A549 (cell line): ENCODE data around the gene ALDH1A1. TPM values are rescaled to one million over a fixed set of nuclear protein-coding genes. Genes with fewer than 3 reads are reported as not detected.

ENCODE experiments used
- ATAC-seq, 2 experiments: fragments of 200-7000 bp in 1 of 2; fragments of >200 bp in 1 of 2; cut with Nextera tagmentation in 1 of 2; cut with Tn5 transposase in 1 of 2; 3 replicates each; pipeline versions ENCODE4 v1.8.0 to v1.9.1; 2018 to 2020; ENCODE audit warnings: mild to moderate bottlenecking in 1 of 2, moderate library complexity in 1 of 2
- CTCF ChIA-PET: fragments of 300-600 bp; sonication (Branson Sonifier 250); formaldehyde crosslinking; extraction: SDS; loops from one replicate; lab custom pipeline; 2021; ENCODE audit warnings: antibody characterized with exemption, inconsistent platforms; lab: Yijun Ruan, JAX
- POLR2A ChIA-PET: fragments of 350-600 bp; formaldehyde crosslinking; extraction: SDS; loops from one replicate; lab custom pipeline; 2021; ENCODE audit warnings: antibody characterized with exemption, inconsistent platforms; lab: Yijun Ruan, JAX
- DNase-seq, 2 experiments: peaks; one replicate each; pipeline versions ENCODE4 v3.0.0 to v3.0.0-alpha.2; 2011 to 2016; ENCODE audit warnings: low read depth in 1 of 2, low spot score in 1 of 2
- FAIRE-seq: peaks from 2 replicates; lab custom pipeline; 2011; peaks lifted over from hg19 to GRCh38; lab: Jason Lieb, UNC
- H3K27ac ChIP-seq, 2 experiments: fragments of >200 bp; sonication (Bioruptor Twin); formaldehyde crosslinking; 3 replicates each; pipeline ENCODE4 v1.5.1; 2016 to 2017
- H3K4me1 ChIP-seq: fragments of >200 bp; sonication (Bioruptor Twin); formaldehyde crosslinking; 3 replicates; pipeline ENCODE4 v1.6.1; 2016
- H3K4me2 ChIP-seq: fragments of >200 bp; sonication (Bioruptor Twin); formaldehyde crosslinking; 3 replicates; pipeline ENCODE4 v1.6.1; 2016
- H3K4me3 ChIP-seq: fragments of >200 bp; sonication (Bioruptor Twin); formaldehyde crosslinking; 3 replicates; pipeline ENCODE4 v1.5.1; 2016
- H3K9me3 ChIP-seq: fragments of >200 bp; sonication (Bioruptor Twin); formaldehyde crosslinking; 3 replicates; pipeline ENCODE4 v1.6.1; 2016
- BHLHE40 ChIP-seq: IDR thresholded peaks from 2 replicates; pipeline ENCODE4 v1.6.1; 2012; ENCODE audit warnings: low read depth, low read length, inconsistent platforms
- CEBPB ChIP-seq, 2 experiments: fragments of >200 bp in 1 of 2; sonication (Bioruptor Twin) in 1 of 2; formaldehyde crosslinking in 1 of 2; IDR thresholded peaks; 2 replicates each; pipeline ENCODE4 v1.6.1; 2012 to 2016
- CHD2 ChIP-seq: fragments of 150-350 bp; IDR thresholded peaks from 2 replicates; pipeline ENCODE4 v1.6.1; 2014; ENCODE audit warnings: low read length; ENCODE audit not compliant: partially characterized antibody
- CHD4 ChIP-seq: fragments of 200-600 bp; sonication (generic); IDR thresholded peaks from 2 replicates; pipeline ENCODE4 v1.6.1; 2016; ENCODE audit warnings: antibody characterized with exemption, mild to moderate bottlenecking, borderline replicate concordance
- EHF ChIP-seq: fragments of 250-450 bp; sonication (Bioruptor Pico); IDR thresholded peaks from 2 replicates; pipeline ENCODE4 v1.5.0; 2020; ENCODE audit warnings: mild to moderate bottlenecking
- EHMT2 ChIP-seq: fragments of 200-600 bp; sonication (generic); IDR thresholded peaks from 2 replicates; pipeline ENCODE4 v1.6.1; 2016; ENCODE audit warnings: antibody characterized with exemption, low read depth, mild to moderate bottlenecking, moderate library complexity
- EP300 ChIP-seq, 2 experiments: fragments of >200 bp; sonication (Bioruptor Twin); formaldehyde crosslinking; IDR thresholded peaks; 2 replicates in 1 of 2; 3 replicates in 1 of 2; pipeline ENCODE4 v1.6.1; 2016 to 2017
- ESRRA ChIP-seq: fragments of 150-350 bp; IDR thresholded peaks from 2 replicates; pipeline ENCODE4 v1.6.1; 2014; ENCODE audit warnings: mild to moderate bottlenecking, low read length, borderline replicate concordance
- FOSB ChIP-seq: fragments of 250-450 bp; sonication (Bioruptor Pico); IDR thresholded peaks from 2 replicates; pipeline ENCODE4 v1.5.0; 2020; ENCODE audit warnings: mild to moderate bottlenecking, moderate library complexity
- FOSL2 ChIP-seq, 2 experiments: fragments of 450-650 bp in 1 of 2; fragments of >200 bp in 1 of 2; sonication (Bioruptor Twin) in 1 of 2; formaldehyde crosslinking; IDR thresholded peaks; 2 replicates each; pipeline versions ENCODE4 v1.5.0 to v1.6.1; 2016 to 2020; ENCODE audit warnings: mild to moderate bottlenecking in 1 of 2, moderate library complexity in 1 of 2
- GATA3 ChIP-seq: IDR thresholded peaks from 2 replicates; pipeline ENCODE4 v1.6.1; 2012; ENCODE audit warnings: borderline replicate concordance
- HOXA7 ChIP-seq: fragments of 250-450 bp; sonication (Bioruptor Pico); IDR thresholded peaks from 2 replicates; pipeline ENCODE4 v1.5.0; 2020; ENCODE audit warnings: mild to moderate bottlenecking, moderate library complexity
- HOXB13 ChIP-seq: fragments of 250-450 bp; sonication (Bioruptor Pico); IDR thresholded peaks from 2 replicates; pipeline ENCODE4 v1.5.0; 2020; ENCODE audit warnings: low read depth, mild to moderate bottlenecking, moderate library complexity
- HOXB5 ChIP-seq: fragments of 250-450 bp; sonication (Bioruptor Pico); IDR thresholded peaks from 2 replicates; pipeline ENCODE4 v1.5.0; 2020; ENCODE audit warnings: mild to moderate bottlenecking, moderate library complexity
- JUN ChIP-seq, 2 experiments: fragments of >200 bp; sonication (Bioruptor Twin); formaldehyde crosslinking; IDR thresholded peaks; 2 replicates in 1 of 2; 3 replicates in 1 of 2; pipeline ENCODE4 v1.6.1; 2016 to 2017
- JUNB ChIP-seq: fragments of >200 bp; sonication (Bioruptor Twin); formaldehyde crosslinking; IDR thresholded peaks from 2 replicates; pipeline ENCODE4 v1.6.1; 2016
- KDM1A ChIP-seq: fragments of 200-600 bp; sonication (generic); IDR thresholded peaks from 2 replicates; pipeline ENCODE4 v1.6.1; 2016; ENCODE audit warnings: low read depth, mild to moderate bottlenecking
- MAZ ChIP-seq: fragments of 150-350 bp; IDR thresholded peaks from 2 replicates; pipeline ENCODE4 v1.6.1; 2014; ENCODE audit warnings: antibody characterized with exemption, low read depth, low read length, borderline replicate concordance
- MYC ChIP-seq: IDR thresholded peaks from 2 replicates; pipeline ENCODE4 v1.6.1; 2012; ENCODE audit warnings: mild to moderate bottlenecking, inconsistent platforms, low read length, improper control_type of control experiment, borderline replicate concordance
- PHF8 ChIP-seq: fragments of 200-600 bp; sonication (generic); IDR thresholded peaks from 2 replicates; pipeline ENCODE4 v1.6.1; 2016; ENCODE audit warnings: low read depth, mild to moderate bottlenecking, antibody characterized with exemption, moderate library complexity, borderline replicate concordance
- POLR2A ChIP-seq: IDR thresholded peaks from 2 replicates; pipeline ENCODE4 v1.6.1; 2012; ENCODE audit warnings: mild to moderate bottlenecking, low read length
- POLR2AphosphoS2 ChIP-seq: conservative IDR thresholded peaks from 2 replicates; pipeline ENCODE4 v1.6.1; 2012; ENCODE audit warnings: low read length, improper control_type of control experiment, inconsistent platforms
- RARB ChIP-seq: fragments of 250-450 bp; sonication (Bioruptor Pico); IDR thresholded peaks from 2 replicates; pipeline ENCODE4 v1.8.0; 2021; ENCODE audit warnings: mild to moderate bottlenecking, moderate library complexity
- RFX5 ChIP-seq: fragments of 450-650 bp; IDR thresholded peaks from 2 replicates; pipeline ENCODE4 v1.7.1; 2014; ENCODE audit warnings: antibody characterized with exemption, mild to moderate bottlenecking, moderate library complexity
- SMC3 ChIP-seq: fragments of >200 bp; sonication (Bioruptor Twin); formaldehyde crosslinking; IDR thresholded peaks from 3 replicates; pipeline ENCODE4 v1.6.1; 2018; ENCODE audit warnings: inconsistent platforms
- SREBF2 ChIP-seq: fragments of 450-650 bp; IDR thresholded peaks from 2 replicates; pipeline ENCODE4 v1.6.1; 2014; ENCODE audit warnings: mild to moderate bottlenecking, moderate library complexity
- TFCP2L1 ChIP-seq: fragments of 250-450 bp; sonication (Bioruptor Pico); IDR thresholded peaks from 2 replicates; pipeline ENCODE4 v1.5.0; 2021; ENCODE audit warnings: mild to moderate bottlenecking
- TP53 ChIP-seq: fragments of 250-450 bp; sonication (Bioruptor Pico); IDR thresholded peaks from 2 replicates; pipeline ENCODE4 v1.5.0; 2021; ENCODE audit warnings: mild to moderate bottlenecking, moderate library complexity
- WGBS: methylation state at CpG from one replicate; pipeline ENCODE4 v1.1.6; 2017; ENCODE audit errors: missing lambda C conversion rate; 5-methylcytosine and 5-hydroxymethylcytosine counted together
- polyA plus RNA-seq, 4 experiments: library from polyadenylated mRNA; depleted of rRNA in 3 of 4; stranded (reverse); fragments of >200 nt; fragmentation: RNase III in 1 of 4; extraction: RNeasy Plus Mini Kit Qiagen cat#74134 plus additional on column Dnase treatment in 1 of 4; gene quantifications; 2 replicates in 3 of 4; 3 replicates in 1 of 4; pipeline ENCODE4 v1.2.3, GENCODE V29; 2011 to 2017
- TF ChIP-seq, protein P1 (sequence below): IDR thresholded peaks from 2 replicates; pipeline ENCODE4 v1.6.1; 2012; ENCODE audit warnings: low read depth, borderline replicate concordance
- TF ChIP-seq, protein P2 (sequence below): fragments of 250-450 bp; sonication (Bioruptor Pico); IDR thresholded peaks from 2 replicates; pipeline ENCODE4 v1.5.0; 2021; ENCODE audit warnings: mild to moderate bottlenecking, moderate library complexity, borderline replicate concordance
- TF ChIP-seq, protein P3 (sequence below): fragments of 250-450 bp; sonication (Bioruptor Pico); IDR thresholded peaks from 2 replicates; pipeline ENCODE4 v1.5.0; 2020; ENCODE audit warnings: low read depth, mild to moderate bottlenecking, moderate library complexity
- TF ChIP-seq, protein P4 (sequence below): IDR thresholded peaks from 2 replicates; pipeline ENCODE4 v1.6.1; 2012
- TF ChIP-seq, protein P5 (sequence below): fragments of 450-650 bp; IDR thresholded peaks from 2 replicates; pipeline ENCODE4 v1.6.1; 2014; ENCODE audit warnings: antibody characterized with exemption
- TF ChIP-seq, protein P6 (sequence below): IDR thresholded peaks from 2 replicates; pipeline ENCODE4 v1.6.1; 2012

The ALDH1A1 gene
- polyA plus RNA-seq, 2 of the 4 experiments (the other 2 are of a cell fraction), result 8,617 to 9,987 TPM

DNA sequence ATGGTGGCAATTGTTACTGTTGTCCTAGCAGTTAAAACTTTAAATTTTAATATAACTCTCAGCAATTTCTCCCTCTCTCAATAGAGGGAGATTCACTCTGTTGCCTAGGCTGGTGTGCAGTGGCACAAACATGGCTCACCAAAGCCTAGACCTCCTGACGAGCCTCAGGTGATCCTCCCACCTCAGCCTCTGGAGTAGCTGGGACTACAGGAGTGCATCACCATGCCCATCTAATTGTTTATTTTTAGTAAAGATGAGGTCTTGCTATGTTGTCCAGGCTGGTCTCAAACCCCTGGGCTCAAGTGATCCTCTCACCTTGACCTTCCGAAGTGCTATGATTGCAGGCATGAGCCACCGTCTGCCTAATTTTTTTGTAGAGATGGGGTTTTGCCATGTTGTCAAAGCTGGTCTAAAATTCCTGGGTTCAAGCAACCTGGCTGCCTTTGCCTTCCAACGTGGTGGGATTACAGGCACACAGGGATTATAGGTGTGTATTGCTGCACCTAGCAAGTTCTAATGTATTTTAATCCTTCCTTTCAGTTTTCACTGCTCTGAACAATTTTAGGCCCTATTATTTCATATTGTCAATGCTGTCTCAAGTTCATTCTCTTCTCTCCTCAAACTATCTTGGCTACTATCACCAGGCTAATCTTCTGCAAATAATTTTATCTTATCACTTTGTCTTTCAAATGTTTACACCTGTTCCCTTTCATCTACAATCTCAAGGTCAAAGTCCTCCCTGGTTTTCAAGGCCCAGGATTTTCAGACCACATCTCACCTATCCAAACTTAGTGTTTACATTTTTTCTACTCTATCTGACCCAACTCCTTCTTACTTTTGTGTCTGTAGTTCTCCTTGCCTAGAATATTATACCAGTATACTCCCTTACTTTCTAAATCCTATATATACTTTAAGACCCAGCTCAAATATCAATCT, 18.9 kb downstream of the ALDH1A1 start:
- H3K27ac ChIP-seq, result peak overlapping the region; percentile 82 to 90
- H3K4me1 ChIP-seq, result peaks cover 89% of the 10 kb centered on the region
- H3K4me2 ChIP-seq, result peak overlapping the region; percentile 94
- ATAC-seq, result peak; percentile 32 to 51; a peak in 3 of 6 replicates
- H3K9me3 ChIP-seq, result no peaks in the 10 kb centered on the region
- DNase-seq, result peak in 1 of 2 experiments; percentile 65
- H3K4me3 ChIP-seq, result peak overlapping the region; percentile 67
- peak; percentile 81 for FAIRE-seq
- POLR2A ChIA-PET, result interaction anchor here (0.8 to 1.3 kb wide), 2 partner anchors 10 to 16 kb away, joined by 4 to 6 read pairs; no protein-coding TSS in a partner anchor
- 4% methylated on average over 4 of the region's 4 CpGs for WGBS
- CTCF ChIA-PET, result interaction anchor here (0.9 to 2.3 kb wide), 6 partner anchors 11 to 147 kb away, joined by 3 to 9 read pairs (median 4); no protein-coding TSS in a partner anchor
- TF ChIP-seq RARB (CRISPR knock-in tag), result peak; percentile 68
- peak; percentile 29; the same call in 1 of the 2 replicates for TF ChIP-seq HOXB5 (CRISPR knock-in tag)
- TF ChIP-seq TP53 (CRISPR knock-in tag), result peak; percentile 40; the same call in 1 of the 2 replicates
- no peak for TF ChIP-seq BHLHE40
- TF ChIP-seq, protein P1, sequence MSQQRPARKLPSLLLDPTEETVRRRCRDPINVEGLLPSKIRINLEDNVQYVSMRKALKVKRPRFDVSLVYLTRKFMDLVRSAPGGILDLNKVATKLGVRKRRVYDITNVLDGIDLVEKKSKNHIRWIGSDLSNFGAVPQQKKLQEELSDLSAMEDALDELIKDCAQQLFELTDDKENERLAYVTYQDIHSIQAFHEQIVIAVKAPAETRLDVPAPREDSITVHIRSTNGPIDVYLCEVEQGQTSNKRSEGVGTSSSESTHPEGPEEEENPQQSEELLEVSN, result no peak
- TF ChIP-seq CHD4, result no peak
- TF ChIP-seq, protein P2, sequence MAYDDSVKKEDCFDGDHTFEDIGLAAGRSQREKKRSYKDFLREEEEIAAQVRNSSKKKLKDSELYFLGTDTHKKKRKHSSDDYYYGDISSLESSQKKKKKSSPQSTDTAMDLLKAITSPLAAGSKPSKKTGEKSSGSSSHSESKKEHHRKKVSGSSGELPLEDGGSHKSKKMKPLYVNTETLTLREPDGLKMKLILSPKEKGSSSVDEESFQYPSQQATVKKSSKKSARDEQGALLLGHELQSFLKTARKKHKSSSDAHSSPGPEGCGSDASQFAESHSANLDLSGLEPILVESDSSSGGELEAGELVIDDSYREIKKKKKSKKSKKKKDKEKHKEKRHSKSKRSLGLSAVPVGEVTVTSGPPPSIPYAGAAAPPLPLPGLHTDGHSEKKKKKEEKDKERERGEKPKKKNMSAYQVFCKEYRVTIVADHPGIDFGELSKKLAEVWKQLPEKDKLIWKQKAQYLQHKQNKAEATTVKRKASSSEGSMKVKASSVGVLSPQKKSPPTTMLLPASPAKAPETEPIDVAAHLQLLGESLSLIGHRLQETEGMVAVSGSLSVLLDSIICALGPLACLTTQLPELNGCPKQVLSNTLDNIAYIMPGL (CRISPR knock-in tag), result peak; percentile 69
- TF ChIP-seq ESRRA, result peak; percentile 21; the same call in 1 of the 2 replicates
- TF ChIP-seq SREBF2, result no peak
- TF ChIP-seq, protein P3, sequence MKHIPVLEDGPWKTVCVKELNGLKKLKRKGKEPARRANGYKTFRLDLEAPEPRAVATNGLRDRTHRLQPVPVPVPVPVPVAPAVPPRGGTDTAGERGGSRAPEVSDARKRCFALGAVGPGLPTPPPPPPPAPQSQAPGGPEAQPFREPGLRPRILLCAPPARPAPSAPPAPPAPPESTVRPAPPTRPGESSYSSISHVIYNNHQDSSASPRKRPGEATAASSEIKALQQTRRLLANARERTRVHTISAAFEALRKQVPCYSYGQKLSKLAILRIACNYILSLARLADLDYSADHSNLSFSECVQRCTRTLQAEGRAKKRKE (CRISPR knock-in tag), result no peak
- no peak for TF ChIP-seq MAZ
- peak; percentile 76 for TF ChIP-seq FOSB (CRISPR knock-in tag)
- no peak for TF ChIP-seq FOSL2 (IDR thresholded peaks at IDR 0.05)
- peak; percentile 14; the same call in 1 of the 2 replicates for TF ChIP-seq FOSL2 (CRISPR knock-in tag; IDR thresholded peaks at IDR 0.05)
- TF ChIP-seq, protein P4, sequence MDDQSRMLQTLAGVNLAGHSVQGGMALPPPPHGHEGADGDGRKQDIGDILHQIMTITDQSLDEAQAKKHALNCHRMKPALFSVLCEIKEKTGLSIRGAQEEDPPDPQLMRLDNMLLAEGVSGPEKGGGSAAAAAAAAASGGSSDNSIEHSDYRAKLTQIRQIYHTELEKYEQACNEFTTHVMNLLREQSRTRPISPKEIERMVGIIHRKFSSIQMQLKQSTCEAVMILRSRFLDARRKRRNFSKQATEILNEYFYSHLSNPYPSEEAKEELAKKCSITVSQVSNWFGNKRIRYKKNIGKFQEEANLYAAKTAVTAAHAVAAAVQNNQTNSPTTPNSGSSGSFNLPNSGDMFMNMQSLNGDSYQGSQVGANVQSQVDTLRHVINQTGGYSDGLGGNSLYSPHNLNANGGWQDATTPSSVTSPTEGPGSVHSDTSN, result no peak
- no peak for TF ChIP-seq MYC
- TF ChIP-seq JUN (IDR thresholded peaks at IDR 0.05), result peak; percentile 53 to 54; a peak in 3 of 5 replicates
- TF ChIP-seq, protein P5, sequence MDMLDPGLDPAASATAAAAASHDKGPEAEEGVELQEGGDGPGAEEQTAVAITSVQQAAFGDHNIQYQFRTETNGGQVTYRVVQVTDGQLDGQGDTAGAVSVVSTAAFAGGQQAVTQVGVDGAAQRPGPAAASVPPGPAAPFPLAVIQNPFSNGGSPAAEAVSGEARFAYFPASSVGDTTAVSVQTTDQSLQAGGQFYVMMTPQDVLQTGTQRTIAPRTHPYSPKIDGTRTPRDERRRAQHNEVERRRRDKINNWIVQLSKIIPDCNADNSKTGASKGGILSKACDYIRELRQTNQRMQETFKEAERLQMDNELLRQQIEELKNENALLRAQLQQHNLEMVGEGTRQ, result no peak
- no peak for TF ChIP-seq POLR2A
- TF ChIP-seq CHD2, result no peak
- no peak for TF ChIP-seq EP300 (IDR thresholded peaks at IDR 0.05)
- peak; percentile 59; the same call in 1 of the 2 replicates for TF ChIP-seq TFCP2L1 (CRISPR knock-in tag)
- no peak for TF ChIP-seq RFX5
- TF ChIP-seq CEBPB (IDR thresholded peaks at IDR 0.05), result no peak
- TF ChIP-seq, protein P6, sequence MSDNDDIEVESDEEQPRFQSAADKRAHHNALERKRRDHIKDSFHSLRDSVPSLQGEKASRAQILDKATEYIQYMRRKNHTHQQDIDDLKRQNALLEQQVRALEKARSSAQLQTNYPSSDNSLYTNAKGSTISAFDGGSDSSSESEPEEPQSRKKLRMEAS, result 0 out of 2 replicates have a peak, but pooled peaks have one; percentile 32
- TF ChIP-seq JUNB, result no peak
- TF ChIP-seq GATA3, result peak; percentile 45; the same call in 1 of the 2 replicates
- TF ChIP-seq POLR2AphosphoS2, result peak; percentile 98; the same call in 1 of the 2 replicates
- peak; percentile 88 for TF ChIP-seq HOXA7
- TF ChIP-seq KDM1A, result no peak
- peak; percentile 19; the same call in 1 of the 2 replicates for TF ChIP-seq EHF
- TF ChIP-seq PHF8, result no peak
- no peak for TF ChIP-seq SMC3
- TF ChIP-seq EHMT2, result no peak
- no peak for TF ChIP-seq HOXB13
